HepG2 (cell line): Measurements from ENCODE around the gene LYRM1. TPM values are rescaled to one million over a fixed set of nuclear protein-coding genes. Genes with fewer than 3 reads are reported as not detected.

Source experiments
- ATAC-seq: fragments of 200-7000 bp; cut with Tn5 transposase; 3 replicates; pipeline ENCODE4 v1.9.1; 2020; ENCODE audit warnings: mild to moderate bottlenecking, moderate library complexity
- BruUV-seq: library from RNA; stranded (reverse); fragments of 400-500 nt; replicated peaks from 2 replicates; lab custom pipeline; 2021; lab: Mats Ljungman, UMichigan
- CTCF ChIA-PET: fragments of 300-600 bp; formaldehyde crosslinking; extraction: SDS; loops from one replicate; lab custom pipeline; 2021; ENCODE audit warnings: low total read pairs, inconsistent platforms, low intra/inter-chr PET ratio; lab: Yijun Ruan, JAX
- POLR2A ChIA-PET: fragments of 350-600 bp; sonication (Branson Sonifier 250); formaldehyde crosslinking; loops from one replicate; lab custom pipeline; 2020; ENCODE audit warnings: antibody characterized with exemption, inconsistent platforms; lab: Yijun Ruan, JAX
- DNase-seq: peaks from one replicate; pipeline ENCODE4 v3.0.0-alpha.2; 2015; ENCODE audit warnings: low spot score
- FAIRE-seq: peaks from 3 replicates; lab custom pipeline; 2011; peaks lifted over from hg19 to GRCh38; lab: Jason Lieb, UNC
- H2AFZ ChIP-seq: one replicate; pipeline ENCODE4 v1.6.1; 2011; ENCODE audit warnings: low read length, inconsistent platforms
- H3K27ac ChIP-seq: fragments of 300-600 bp; 3 replicates; pipeline ENCODE4 v1.8.0; 2011; ENCODE audit warnings: mixed run types, mild to moderate bottlenecking, mixed read lengths, low read length, inconsistent platforms; ENCODE audit not compliant: insufficient read depth; ENCODE audit errors: extremely low read length
- H3K27me3 ChIP-seq, 2 experiments: fragments of 200-600 bp in 1 of 2; 2 replicates in 1 of 2; 3 replicates in 1 of 2; pipeline versions ENCODE4 v1.6.0 to v1.8.0; 2011; ENCODE audit warnings: low read length in 2 of 2, mild to moderate bottlenecking in 2 of 2, moderate library complexity in 2 of 2, inconsistent platforms in 1 of 2; ENCODE audit not compliant: insufficient read depth in 2 of 2, control insufficient read depth in 1 of 2
- H3K36me3 ChIP-seq, 2 experiments: fragments of 200-600 bp in 1 of 2; replicated peaks in 1 of 2; 2 replicates in 1 of 2; 3 replicates in 1 of 2; pipeline versions ENCODE4 v1.5.1 to v1.8.0; 2011; ENCODE audit warnings: low read length in 2 of 2, inconsistent platforms in 1 of 2; ENCODE audit not compliant: insufficient read depth in 2 of 2, control insufficient read depth in 1 of 2
- H3K4me1 ChIP-seq: 2 replicates; pipeline ENCODE4 v1.5.1; 2012; ENCODE audit warnings: low read length, inconsistent platforms; ENCODE audit not compliant: insufficient read depth
- H3K4me2 ChIP-seq: 2 replicates; pipeline ENCODE4 v1.6.0; 2011; ENCODE audit warnings: low read depth, low read length, inconsistent platforms
- H3K4me3 ChIP-seq, 3 experiments: fragments of 200-600 bp in 1 of 3; sonication (generic), shearing (Covaris generic) in 1 of 3; replicated peaks in 1 of 3; 2 replicates each; pipeline ENCODE4 v1.5.1; 2011 to 2016; ENCODE audit warnings: low read length in 3 of 3, inconsistent platforms in 2 of 3, low read depth in 2 of 3, mild to moderate bottlenecking in 2 of 3, control low read depth in 1 of 3, mixed read lengths in 1 of 3; ENCODE audit not compliant: insufficient read depth in 1 of 3
- H3K79me2 ChIP-seq: one replicate; pipeline ENCODE4 v1.6.1; 2011; ENCODE audit warnings: low read length, inconsistent platforms; ENCODE audit not compliant: insufficient read depth
- H3K9ac ChIP-seq: 2 replicates; pipeline ENCODE4 v1.6.0; 2011; ENCODE audit warnings: mild to moderate bottlenecking, low read depth, low read length, inconsistent platforms; ENCODE audit not compliant: insufficient read depth
- H3K9me3 ChIP-seq: 2 replicates; pipeline ENCODE4 v1.5.1; 2012; ENCODE audit warnings: mild to moderate bottlenecking, low read length
- H4K20me1 ChIP-seq: 2 replicates; pipeline ENCODE4 v1.6.0; 2011; ENCODE audit warnings: inconsistent platforms, mild to moderate bottlenecking, low read length, moderate library complexity; ENCODE audit not compliant: insufficient read depth
- GRHL1 ChIP-seq: sonication (generic); formaldehyde crosslinking; conservative IDR thresholded peaks from 2 replicates; pipeline ENCODE4 v1.8.0; 2022; ENCODE audit warnings: missing genetic modification reagents
- HOXA5 ChIP-seq: sonication (generic); formaldehyde crosslinking; IDR thresholded peaks from 2 replicates; pipeline ENCODE4 v1.4.0; 2020; ENCODE audit warnings: missing genetic modification reagents
- ISL2 ChIP-seq: sonication (generic); formaldehyde crosslinking; IDR thresholded peaks from 2 replicates; pipeline ENCODE4 v1.5.0; 2020; ENCODE audit warnings: missing genetic modification reagents
- JARID2 ChIP-seq: sonication (generic); formaldehyde crosslinking; IDR thresholded peaks from 2 replicates; pipeline ENCODE4 v1.8.1; 2023; ENCODE audit warnings: missing genetic modification reagents, inconsistent platforms; ENCODE audit not compliant: insufficient replicate concordance
- KLF15 ChIP-seq: sonication (generic); formaldehyde crosslinking; IDR thresholded peaks from 2 replicates; pipeline ENCODE4 v1.8.1; 2023; ENCODE audit warnings: borderline replicate concordance, mild to moderate bottlenecking, inconsistent platforms, missing genetic modification reagents, mixed read lengths
- NR2F6 ChIP-seq, 2 experiments: IDR thresholded peaks; 2 replicates each; pipeline ENCODE4 v1.6.1; 2016; ENCODE audit warnings: antibody characterized with exemption in 1 of 2, mild to moderate bottlenecking in 1 of 2
- PAWR ChIP-seq: sonication (generic); formaldehyde crosslinking; IDR thresholded peaks from 2 replicates; pipeline ENCODE4 v1.4.0; 2020; ENCODE audit warnings: missing genetic modification reagents, mild to moderate bottlenecking, borderline replicate concordance
- SMYD3 ChIP-seq: sonication (generic); formaldehyde crosslinking; IDR thresholded peaks from 2 replicates; pipeline ENCODE4 v1.8.1; 2023; ENCODE audit warnings: mild to moderate bottlenecking, missing genetic modification reagents
- SNRNP70 ChIP-seq: fragments of 200-400 bp; formaldehyde crosslinking; IDR thresholded peaks from 2 replicates; pipeline ENCODE4 v1.6.1; 2017; ENCODE audit warnings: mild to moderate bottlenecking, low read depth, low read length, moderate library complexity
- YEATS2 ChIP-seq: sonication (generic); formaldehyde crosslinking; IDR thresholded peaks from 2 replicates; pipeline ENCODE4 v1.4.0; 2020; ENCODE audit warnings: missing genetic modification reagents, borderline replicate concordance
- ZFP41 ChIP-seq: sonication (generic); formaldehyde crosslinking; IDR thresholded peaks from 2 replicates; pipeline ENCODE4 v1.4.0; 2020; ENCODE audit warnings: mild to moderate bottlenecking, missing genetic modification reagents, borderline replicate concordance
- ZNF281 ChIP-seq: sonication (generic); formaldehyde crosslinking; IDR thresholded peaks from 2 replicates; pipeline ENCODE4 v1.4.0; 2020; ENCODE audit warnings: missing genetic modification reagents, borderline replicate concordance
- ZNF362 ChIP-seq: sonication (generic); formaldehyde crosslinking; IDR thresholded peaks from 2 replicates; pipeline ENCODE4 v1.4.0; 2020; ENCODE audit warnings: missing genetic modification reagents, mild to moderate bottlenecking, borderline replicate concordance
- ZNF367 ChIP-seq: sonication (generic); formaldehyde crosslinking; IDR thresholded peaks from 2 replicates; pipeline ENCODE4 v1.4.0; 2020; ENCODE audit warnings: missing genetic modification reagents, borderline replicate concordance
- ZNF383 ChIP-seq: sonication (generic); formaldehyde crosslinking; IDR thresholded peaks from 2 replicates; pipeline ENCODE4 v1.4.0; 2020; ENCODE audit warnings: missing genetic modification reagents, mild to moderate bottlenecking, borderline replicate concordance
- ZNF577 ChIP-seq: sonication (generic); formaldehyde crosslinking; IDR thresholded peaks from 2 replicates; pipeline ENCODE4 v1.4.0; 2020; ENCODE audit warnings: mild to moderate bottlenecking, low read depth, missing genetic modification reagents, borderline replicate concordance
- ZNF619 ChIP-seq: sonication (generic); formaldehyde crosslinking; IDR thresholded peaks from 2 replicates; pipeline ENCODE4 v1.4.0; 2020; ENCODE audit warnings: mild to moderate bottlenecking, missing genetic modification reagents
- WGBS: methylation state at CpG from one replicate; pipeline ENCODE4 v1.1.6; 2017; ENCODE audit warnings: low lambda C conversion rate; 5-methylcytosine and 5-hydroxymethylcytosine counted together
- in situ Hi-C: cut with HindIII; loops from 2 replicates; pipeline ENCODE4 v1.10.0; 2017; ENCODE audit warnings: low pct_unique_long_range_greater_than_20kb; ENCODE audit not compliant: extremely low pct_ligation_motif_present
- intact Hi-C: fragments of 100-400 bp; cut with micrococcal nuclease; formaldehyde crosslinking; loops from one replicate; pipeline ENCODE4 v1.10.0; 2022; ENCODE audit not compliant: unreplicated experiment
- polyA plus RNA-seq, 8 experiments: library from polyadenylated mRNA; depleted of rRNA in 3 of 8; stranded (reverse) in 7 of 8; unstranded in 1 of 8; fragments of >200 nt; fragmentation: Illumina TruSeq in 4 of 8; extraction: Trizol in 4 of 8; gene quantifications; 2 replicates each; pipeline versions ENCODE4 v1.2.1 to v1.2.3, GENCODE V29; 2011 to 2016; ENCODE audit warnings: low read depth in 4 of 8, missing spikeins in 1 of 8, mixed read lengths in 1 of 8; ENCODE audit not compliant: insufficient read depth in 1 of 8
- total RNA-seq, 5 experiments: library from RNA; depleted of rRNA; stranded (reverse); fragments of >200 nt; fragmentation: Illumina TruSeq; extraction: Trizol; gene quantifications; 2 replicates each; pipeline ENCODE4 v1.2.3, GENCODE V29; 2016; ENCODE audit warnings: low read depth in 1 of 5

Gene LYRM1
- total and polyA plus RNA-seq, 2 of the 13 experiments (the other 11 are each of a cell fraction or from before 2014, with no cell fraction given), result 59.2 to 82.6 TPM

GRCh38 chr16:20879175-20880040 is 21.2 kb upstream of the LYRM1 start:
- intact Hi-C loops (loop anchor here (2.0 kb wide), 1 partner anchor 29 kb away; no protein-coding TSS in a partner anchor), in situ Hi-C loops (no loop called here)
- no peaks in the 10 kb centered on the region for H3K9me3 ChIP-seq
- H3K4me1 ChIP-seq, result peaks cover 83% of the 10 kb centered on the region
- DNase-seq (peak; percentile 57), ATAC-seq (peak; percentile 49), FAIRE-seq (no peak)
- no TSS peak for BruUV-seq
- H3K4me2 ChIP-seq, result peak overlapping the region; percentile 69
- no peak overlapping the region for H2AFZ ChIP-seq
- peaks cover 87% of the 10 kb centered on the region for H3K79me2 ChIP-seq
- ChIA-PET CTCF (interaction anchor here (1.8 kb wide), 1 partner anchor 29 kb away, joined by 5 read pairs; no protein-coding TSS in a partner anchor), POLR2A (interaction anchor here (1.2 to 1.9 kb wide), 3 partner anchors 13 to 21 kb away, joined by 5 to 8 read pairs (median 5); partner anchors contain the start of genes DCUN1D3 and LYRM1)
- no peaks in the 10 kb centered on the region for H3K36me3 ChIP-seq
- 47% methylated on average over 7 of the region's 7 CpGs for WGBS
- peak overlapping the region; percentile 25 for H3K9ac ChIP-seq
- H3K27ac ChIP-seq, result peak overlapping the region; percentile 58
- H4K20me1 ChIP-seq, result peaks cover 15% of the 10 kb centered on the region
- H3K27me3 ChIP-seq, result no peaks in the 10 kb centered on the region
- H3K4me3 ChIP-seq, result peak overlapping the region in 2 of 3 experiments; percentile 27 to 36; a peak in 4 of 6 replicates
- 0 out of 2 replicates have a peak, but pooled peaks have one; percentile 12 for TF ChIP-seq YEATS2
- TF ChIP-seq ZNF577, result no peak
- no peak for TF ChIP-seq ZNF383 (CRISPR knock-in tag)
- no peak for TF ChIP-seq ZFP41 (CRISPR knock-in tag)
- no peak for TF ChIP-seq PAWR (CRISPR knock-in tag)
- no peak for TF ChIP-seq SNRNP70
- TF ChIP-seq ZNF367, result no peak
- no peak for TF ChIP-seq ZNF619 (CRISPR knock-in tag)
- TF ChIP-seq HOXA5 (CRISPR knock-in tag), result no peak
- TF ChIP-seq ISL2 (CRISPR knock-in tag), result no peak
- TF ChIP-seq KLF15, result no peak
- TF ChIP-seq ZNF281, result no peak
- TF ChIP-seq JARID2 (CRISPR knock-in tag), result peak; percentile 49
- TF ChIP-seq GRHL1, result no peak
- TF ChIP-seq NR2F6 (IDR thresholded peaks at IDR 0.05), result no peak
- TF ChIP-seq NR2F6 (CRISPR knock-in tag; IDR thresholded peaks at IDR 0.05), result no peak
- TF ChIP-seq SMYD3 (CRISPR knock-in tag), result no peak
- no peak for TF ChIP-seq ZNF362 (CRISPR knock-in tag)
